CD8-positive, alpha-beta memory T cell (primary cell): Measurements from ENCODE around the gene ZSCAN23. TPM values are rescaled to one million over a fixed set of nuclear protein-coding genes. Genes with fewer than 3 reads are reported as not detected.

Source experiments
- CTCF ChIA-PET: fragments of 350-600 bp; sonication (Branson Sonifier 250); formaldehyde crosslinking; loops from one replicate; lab custom pipeline; 2021; ENCODE audit warnings: antibody characterized with exemption; lab: Charles Lee
- POLR2A ChIA-PET: fragments of 350-600 bp; sonication (Branson Sonifier 250); formaldehyde crosslinking; loops from one replicate; lab custom pipeline; 2021; ENCODE audit warnings: antibody characterized with exemption; lab: Charles Lee
- DNase-seq, 5 donors: peaks; one replicate each; pipeline versions ENCODE4 v3.0.0 to v3.0.0-alpha.2; 2020 to 2022; ENCODE audit warnings: mixed read lengths in 1 of 5
- H3K27ac ChIP-seq: one replicate; pipeline ENCODE4 v1.7.0; 2013; ENCODE audit warnings: low read depth, mild to moderate bottlenecking, low read length, moderate library complexity
- H3K27me3 ChIP-seq: 2 replicates; pipeline ENCODE4 v1.7.0; 2013; ENCODE audit warnings: low read length, mild to moderate bottlenecking; ENCODE audit not compliant: insufficient read depth, poor library complexity, severe bottlenecking
- H3K36me3 ChIP-seq: 2 replicates; pipeline ENCODE4 v1.7.0; 2013; ENCODE audit warnings: mild to moderate bottlenecking, low read length, moderate library complexity; ENCODE audit not compliant: insufficient read depth
- H3K4me1 ChIP-seq: 2 replicates; pipeline ENCODE4 v1.7.0; 2013; ENCODE audit warnings: mild to moderate bottlenecking, low read length, moderate library complexity; ENCODE audit not compliant: insufficient read depth
- H3K4me3 ChIP-seq: 2 replicates; pipeline ENCODE4 v1.7.0; 2013; ENCODE audit warnings: mild to moderate bottlenecking, low read length
- H3K9me3 ChIP-seq: 2 replicates; pipeline ENCODE4 v1.7.0; 2013; ENCODE audit warnings: mild to moderate bottlenecking, low read length
- H3K27ac Mint-ChIP-seq, 8 donors: one replicate each; pipeline ENCODE4 v1.8.0; 2020 to 2021; ENCODE audit warnings: mixed read lengths in 8 of 8, mild to moderate bottlenecking in 6 of 8, inconsistent platforms in 3 of 8, moderate library complexity in 3 of 8
- H3K27me3 Mint-ChIP-seq, 2 donors: one replicate each; pipeline ENCODE4 v1.8.0; 2020 to 2021; ENCODE audit warnings: mixed read lengths in 2 of 2, mild to moderate bottlenecking in 1 of 2, moderate library complexity in 1 of 2
- H3K36me3 Mint-ChIP-seq, 3 donors: one replicate each; pipeline ENCODE4 v1.8.0; 2020 to 2021; ENCODE audit warnings: mixed read lengths in 3 of 3, inconsistent platforms in 1 of 3, mild to moderate bottlenecking in 1 of 3
- H3K4me1 Mint-ChIP-seq, 3 donors: one replicate each; pipeline ENCODE4 v1.8.0; 2020 to 2021; ENCODE audit warnings: mixed read lengths in 3 of 3, inconsistent platforms in 1 of 3, mild to moderate bottlenecking in 1 of 3
- H3K4me3 Mint-ChIP-seq, 7 donors: one replicate each; pipeline ENCODE4 v1.8.0; 2020 to 2021; ENCODE audit warnings: mixed read lengths in 7 of 7, mild to moderate bottlenecking in 6 of 7, moderate library complexity in 4 of 7, inconsistent platforms in 2 of 7
- H3K9me3 Mint-ChIP-seq, 5 donors: one replicate each; pipeline ENCODE4 v1.8.0; 2020 to 2022; ENCODE audit warnings: mixed read lengths in 5 of 5, mild to moderate bottlenecking in 3 of 5, moderate library complexity in 2 of 5, inconsistent platforms in 1 of 5
- polyA plus RNA-seq: library from polyadenylated mRNA; unstranded; fragments of 300-500 nt; fragmentation: Illumina TruSeq; gene quantifications from one replicate; pipeline ENCODE4 v1.2.3, GENCODE V29; 2021
- total RNA-seq, 2 experiments: library from RNA; stranded (reverse); gene quantifications; one replicate each; pipeline ENCODE4 v1.2.3, GENCODE V29; 2021

Gene ZSCAN23
- total RNA-seq, result 1 to 10 TPM in 1 of 2 experiments, under 1 TPM in 1; 0.63 to 1.3 TPM
- polyA plus RNA-seq, result not detected

GRCh38 chr6:28443112-28443773 is at the start of gene ZSCAN23:
Gene ZSCAN23, minus strand, starts transcription at chr6:28443491. Its CDS starts 7,225 bp downstream, at chr6:28436266.
- peak; percentile 64 to 92 (median 83) for DNase-seq
- H3K4me1 ChIP-seq, result peaks cover 15% of the 10 kb centered on the region
- H3K9me3 ChIP-seq, result no peaks in the 10 kb centered on the region
- Mint-ChIP-seq H3K27ac (peak within 1 kb of the TSS in 7 of 8 donors; percentile 79 to 97 (median 91)), H3K4me1 (peaks cover 21 to 25% (median 23%) of the 10 kb centered on the region in 3 donors), H3K9me3 (peaks cover 16 to 38% (median 25%) of the 10 kb centered on the region in 5 donors), H3K36me3 (peaks cover 2 to 17% (median 2%) of the 10 kb centered on the region in 3 donors), H3K27me3 (peaks cover 28 to 56% of the 10 kb centered on the region in 2 donors), H3K4me3 (peak within 1 kb of the TSS; percentile 74 to 96 (median 91))
- no peaks in the 10 kb centered on the region for H3K36me3 ChIP-seq
- ChIA-PET CTCF (no interaction called here), POLR2A (no interaction called here)
- peak within 1 kb of the TSS; percentile 53 for H3K4me3 ChIP-seq
- H3K27ac ChIP-seq, result no peak within 1 kb of the TSS
- no peaks in the 10 kb centered on the region for H3K27me3 ChIP-seq

- Mint-ChIP-seq H3K4me3 (peak overlapping the region in 1 of 7 donors; percentile 3), H3K4me1 (peaks cover 14 to 15% (median 15%) of the 10 kb centered on the region in 3 donors), H3K27me3 (peaks cover 37 to 75% of the 10 kb centered on the region in 2 donors), H3K36me3 (no peaks in the 10 kb centered on the region), H3K9me3 (peaks cover 0 to 2% (median 0%) of the 10 kb centered on the region in 5 donors), H3K27ac (peak overlapping the region in 1 of 8 donors; percentile 41)
- H3K27me3 ChIP-seq, result peaks cover 15% of the 10 kb centered on the region
- ChIA-PET POLR2A (no interaction called here), CTCF (no interaction called here)
- peaks cover 10% of the 10 kb centered on the region for H3K4me1 ChIP-seq
- H3K4me3 ChIP-seq, result no peak overlapping the region
- H3K9me3 ChIP-seq, result no peaks in the 10 kb centered on the region
- no peaks in the 10 kb centered on the region for H3K36me3 ChIP-seq
- peak overlapping the region; percentile 33 for H3K27ac ChIP-seq
- DNase-seq, result no peak
These were observed 48.7 kb upstream of the ZSCAN23 start for GRCh38 chr6:28491984-28492317.

- peak overlapping the region; percentile 38 for H3K4me3 ChIP-seq
- peaks cover 15% of the 10 kb centered on the region for H3K27me3 ChIP-seq
- H3K27ac ChIP-seq, result peak overlapping the region; percentile 75
- H3K4me1 ChIP-seq, result peaks cover 10% of the 10 kb centered on the region
- H3K9me3 ChIP-seq, result no peaks in the 10 kb centered on the region
- POLR2A ChIA-PET, result no interaction called here
- H3K4me1 Mint-ChIP-seq, result peaks cover 14 to 15% (median 15%) of the 10 kb centered on the region in 3 donors
- peaks cover 2 to 5% (median 5%) of the 10 kb centered on the region in 5 donors for H3K9me3 Mint-ChIP-seq
- H3K27ac Mint-ChIP-seq, result no peak overlapping the region
- H3K27me3 Mint-ChIP-seq, result peaks cover 38 to 82% of the 10 kb centered on the region in 2 donors
- H3K36me3 ChIP-seq, result no peaks in the 10 kb centered on the region
- CTCF ChIA-PET, result no interaction called here
- peaks cover 0 to 2% (median 0%) of the 10 kb centered on the region in 3 donors for H3K36me3 Mint-ChIP-seq
- peak overlapping the region in 6 of 7 donors; percentile 23 to 76 (median 46) for H3K4me3 Mint-ChIP-seq
- DNase-seq, result no peak
These were observed 47.1 kb upstream of the ZSCAN23 start for GRCh38 chr6:28490205-28490890.

GRCh38 chr6:28489366-28490204 is 46.3 kb upstream of the ZSCAN23 start:
- Histone ChIP-seq H3K27ac (peak overlapping the region; percentile 75), H3K4me3 (peak overlapping the region; percentile 38), H3K36me3 (no peaks in the 10 kb centered on the region), H3K9me3 (no peaks in the 10 kb centered on the region), H3K27me3 (peaks cover 15% of the 10 kb centered on the region), H3K4me1 (peaks cover 10% of the 10 kb centered on the region)
- H3K4me1 Mint-ChIP-seq, result peaks cover 14 to 15% (median 15%) of the 10 kb centered on the region in 3 donors
- peaks cover 0 to 4% (median 0%) of the 10 kb centered on the region in 3 donors for H3K36me3 Mint-ChIP-seq
- DNase-seq, result peak in 1 of 5 donors; percentile 49
- peaks cover 38 to 84% of the 10 kb centered on the region in 2 donors for H3K27me3 Mint-ChIP-seq
- H3K4me3 Mint-ChIP-seq, result peak overlapping the region in 6 of 7 donors; percentile 23 to 83 (median 46)
- POLR2A ChIA-PET, result no interaction called here
- H3K9me3 Mint-ChIP-seq, result peaks cover 2 to 5% (median 5%) of the 10 kb centered on the region in 5 donors
- CTCF ChIA-PET, result no interaction called here
- H3K27ac Mint-ChIP-seq, result no peak overlapping the region

DNA sequence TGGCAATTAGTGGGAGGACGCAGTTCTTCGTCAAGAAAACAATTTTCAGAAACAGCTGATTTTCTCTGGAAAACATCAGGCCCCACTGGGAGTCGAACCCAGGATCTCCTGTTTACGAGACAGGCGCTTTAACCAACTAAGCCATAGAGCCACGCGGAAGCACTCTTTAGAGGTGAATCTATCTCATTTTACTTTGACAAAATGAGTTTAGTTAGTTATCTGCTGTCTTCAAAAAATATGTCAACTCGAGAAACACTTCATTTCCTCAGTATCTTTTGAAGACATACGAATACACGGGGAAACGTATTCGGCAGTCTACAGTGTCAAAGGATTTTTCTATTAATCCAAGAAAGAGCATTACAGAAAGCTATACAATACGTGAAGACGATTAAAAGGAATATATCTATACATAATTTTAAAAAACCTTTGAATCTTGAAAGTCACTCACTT is 45.6 kb upstream of the ZSCAN23 start:
- ChIA-PET POLR2A (interaction anchor here (0.6 kb wide), 1 partner anchor 1139 kb away, joined by 3 read pairs; no protein-coding TSS in a partner anchor), CTCF (no interaction called here)
- Mint-ChIP-seq H3K4me1 (peaks cover 14 to 15% (median 15%) of the 10 kb centered on the region in 3 donors), H3K36me3 (peaks cover 0 to 4% (median 0%) of the 10 kb centered on the region in 3 donors), H3K4me3 (peak overlapping the region in 5 of 7 donors; percentile 20 to 83 (median 37)), H3K27ac (no peak overlapping the region), H3K27me3 (peaks cover 38 to 80% of the 10 kb centered on the region in 2 donors), H3K9me3 (peaks cover 2 to 5% (median 5%) of the 10 kb centered on the region in 5 donors)
- peak overlapping the region; percentile 12 for H3K4me3 ChIP-seq
- H3K27ac ChIP-seq, result peak overlapping the region; percentile 75
- peak in 1 of 5 donors; percentile 45 for DNase-seq
- H3K4me1 ChIP-seq, result peaks cover 10% of the 10 kb centered on the region
- no peaks in the 10 kb centered on the region for H3K9me3 ChIP-seq
- no peaks in the 10 kb centered on the region for H3K36me3 ChIP-seq
- H3K27me3 ChIP-seq, result peaks cover 15% of the 10 kb centered on the region

DNA sequence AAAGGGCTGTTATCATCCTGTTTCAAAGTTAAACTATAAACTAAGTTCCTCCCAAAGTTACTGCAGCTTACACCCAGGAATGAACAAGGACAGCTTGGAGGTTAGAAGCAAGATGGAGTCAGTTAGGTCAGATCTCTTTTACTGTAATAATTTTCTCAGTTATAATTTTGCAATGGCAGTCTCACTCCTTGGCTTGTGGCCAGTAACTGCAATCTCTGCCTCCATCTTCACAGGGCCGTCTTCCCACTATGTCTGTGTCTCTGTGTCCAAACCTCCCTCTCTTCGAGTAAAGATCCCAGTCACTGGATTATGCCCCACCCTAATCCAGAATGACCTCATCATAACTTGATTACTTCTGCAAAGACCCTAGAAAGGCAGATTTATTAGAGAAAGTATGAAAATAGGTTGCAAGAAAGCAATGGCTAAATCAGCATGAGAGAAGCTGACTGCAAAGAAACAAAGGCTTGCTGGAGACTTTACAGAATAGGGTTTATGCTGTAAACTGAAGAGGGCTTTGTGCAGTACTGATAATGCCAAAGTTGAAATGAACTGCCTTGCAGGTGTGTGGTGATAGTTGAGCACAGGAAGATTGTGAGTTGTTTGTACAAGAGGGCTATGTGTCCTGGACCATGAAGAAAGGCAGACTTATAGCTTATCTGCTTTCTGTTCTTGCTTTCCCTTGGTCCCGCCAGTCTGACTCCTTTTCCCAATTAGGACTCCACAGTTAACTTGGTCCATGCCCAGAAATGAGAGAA is 43.9 kb upstream of the ZSCAN23 start:
- no peak overlapping the region for H3K27ac Mint-ChIP-seq
- CTCF ChIA-PET, result no interaction called here
- H3K36me3 Mint-ChIP-seq, result peaks cover 0 to 4% (median 0%) of the 10 kb centered on the region in 3 donors
- H3K36me3 ChIP-seq, result no peaks in the 10 kb centered on the region
- H3K4me3 ChIP-seq, result no peak overlapping the region
- no peak overlapping the region for H3K4me3 Mint-ChIP-seq
- POLR2A ChIA-PET, result no interaction called here
- peaks cover 40 to 78% of the 10 kb centered on the region in 2 donors for H3K27me3 Mint-ChIP-seq
- H3K9me3 Mint-ChIP-seq, result peaks cover 2 to 5% (median 5%) of the 10 kb centered on the region in 5 donors
- peaks cover 14 to 15% (median 15%) of the 10 kb centered on the region in 3 donors for H3K4me1 Mint-ChIP-seq
- no peak overlapping the region for H3K27ac ChIP-seq
- H3K27me3 ChIP-seq, result peaks cover 15% of the 10 kb centered on the region
- peaks cover 10% of the 10 kb centered on the region for H3K4me1 ChIP-seq
- no peak for DNase-seq
- H3K9me3 ChIP-seq, result no peaks in the 10 kb centered on the region

GRCh38 chr6:28486533-28486932 is 43.2 kb upstream of the ZSCAN23 start:
- H3K36me3 Mint-ChIP-seq, result peaks cover 0 to 4% (median 0%) of the 10 kb centered on the region in 3 donors
- POLR2A ChIA-PET, result no interaction called here
- no peak overlapping the region for H3K27ac Mint-ChIP-seq
- peaks cover 2 to 5% (median 5%) of the 10 kb centered on the region in 5 donors for H3K9me3 Mint-ChIP-seq
- no peak overlapping the region for H3K4me3 Mint-ChIP-seq
- Histone ChIP-seq H3K4me3 (no peak overlapping the region), H3K27me3 (peaks cover 15% of the 10 kb centered on the region), H3K36me3 (no peaks in the 10 kb centered on the region), H3K27ac (no peak overlapping the region), H3K4me1 (peaks cover 10% of the 10 kb centered on the region), H3K9me3 (no peaks in the 10 kb centered on the region)
- H3K4me1 Mint-ChIP-seq, result peaks cover 12 to 15% (median 15%) of the 10 kb centered on the region in 3 donors
- peaks cover 34 to 75% of the 10 kb centered on the region in 2 donors for H3K27me3 Mint-ChIP-seq
- CTCF ChIA-PET, result no interaction called here
- DNase-seq, result no peak
